IPS DF 6.9 (cell line): ENCODE results near the gene GRAP2.
"Not testable (repeated sequence)": the region's sequence is repeated elsewhere in the genome, so short reads cannot be mapped to it uniquely, and the experiment has no call there.

ENCODE experiments used
- DNase-seq: peaks from one replicate; pipeline ENCODE4 v3.0.0-alpha.2; 2013; ENCODE audit warnings: low read depth, low spot score
- H3K27ac ChIP-seq: one replicate; pipeline ENCODE4 v1.5.1; 2013; ENCODE audit warnings: low read length, control low read depth
- H3K27me3 ChIP-seq: 2 replicates; pipeline ENCODE4 v1.6.1; 2013; ENCODE audit warnings: mild to moderate bottlenecking, low read length; ENCODE audit not compliant: control insufficient read depth, insufficient read depth
- H3K36me3 ChIP-seq: 2 replicates; pipeline ENCODE4 v1.6.1; 2013; ENCODE audit warnings: low read length; ENCODE audit not compliant: control insufficient read depth, insufficient read depth
- H3K4me1 ChIP-seq: 2 replicates; pipeline ENCODE4 v1.6.1; 2013; ENCODE audit warnings: low read length; ENCODE audit not compliant: control insufficient read depth, insufficient read depth
- H3K4me3 ChIP-seq: 2 replicates; pipeline ENCODE4 v1.5.1; 2013; ENCODE audit warnings: mild to moderate bottlenecking, low read length
- H3K9me3 ChIP-seq: 2 replicates; pipeline ENCODE4 v1.6.1; 2013; ENCODE audit warnings: low read length, inconsistent platforms; ENCODE audit not compliant: control insufficient read depth, insufficient read depth
- WGBS: extraction: QIAGEN DNeasy Blood & Tissue Kit; methylation state at CpG from one replicate; pipeline ENCODE4 v1.1.7; 2013; ENCODE audit warnings: mixed read lengths, missing lambda C conversion rate; ENCODE audit not compliant: insufficient read length, insufficient coverage; 5-methylcytosine and 5-hydroxymethylcytosine counted together

The GRAP2 gene

DNA sequence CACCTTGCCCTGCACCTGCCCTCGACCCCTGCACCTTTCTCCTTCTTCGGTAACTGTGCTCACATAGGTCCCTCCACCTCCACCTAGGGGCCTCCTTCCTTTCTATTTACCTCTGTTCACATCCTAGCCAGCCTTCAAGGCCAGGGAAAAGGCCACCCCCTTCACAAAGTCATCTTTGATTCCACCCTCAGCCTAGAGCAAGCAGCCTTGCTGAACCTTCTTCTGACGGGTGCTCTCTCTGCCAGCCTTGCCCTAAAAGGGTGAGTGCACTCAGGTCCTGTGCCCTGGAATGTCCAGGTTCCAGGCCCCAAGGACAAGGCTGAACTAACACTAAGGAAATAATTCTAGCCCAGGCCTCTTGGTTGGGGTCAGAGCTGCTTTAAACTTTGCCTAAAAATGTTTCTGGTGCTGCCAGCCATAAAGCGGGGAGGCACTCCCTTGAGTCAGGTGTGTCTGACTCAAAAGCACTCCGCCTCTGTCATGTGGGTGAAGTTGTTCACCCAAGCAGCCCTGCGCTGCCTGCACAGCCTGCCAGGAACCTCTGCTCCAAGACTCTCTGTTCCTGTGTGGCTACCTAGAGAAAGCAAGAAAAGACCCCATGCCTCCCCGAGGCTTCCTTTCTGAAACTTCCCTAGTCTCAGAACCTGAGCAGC lies 84.6 kb downstream of the GRAP2 start:
- no peak for DNase-seq
- no peaks in the 10 kb centered on the region for H3K9me3 ChIP-seq
- H3K4me1 ChIP-seq: no peaks in the 10 kb centered on the region
- H3K4me3 ChIP-seq: no peak overlapping the region
- WGBS: no CpG with 5 or more reads among the region's 7 CpGs
- H3K27ac ChIP-seq: no peak overlapping the region
- no peaks in the 10 kb centered on the region for H3K27me3 ChIP-seq
- H3K36me3 ChIP-seq: no peaks in the 10 kb centered on the region

DNA sequence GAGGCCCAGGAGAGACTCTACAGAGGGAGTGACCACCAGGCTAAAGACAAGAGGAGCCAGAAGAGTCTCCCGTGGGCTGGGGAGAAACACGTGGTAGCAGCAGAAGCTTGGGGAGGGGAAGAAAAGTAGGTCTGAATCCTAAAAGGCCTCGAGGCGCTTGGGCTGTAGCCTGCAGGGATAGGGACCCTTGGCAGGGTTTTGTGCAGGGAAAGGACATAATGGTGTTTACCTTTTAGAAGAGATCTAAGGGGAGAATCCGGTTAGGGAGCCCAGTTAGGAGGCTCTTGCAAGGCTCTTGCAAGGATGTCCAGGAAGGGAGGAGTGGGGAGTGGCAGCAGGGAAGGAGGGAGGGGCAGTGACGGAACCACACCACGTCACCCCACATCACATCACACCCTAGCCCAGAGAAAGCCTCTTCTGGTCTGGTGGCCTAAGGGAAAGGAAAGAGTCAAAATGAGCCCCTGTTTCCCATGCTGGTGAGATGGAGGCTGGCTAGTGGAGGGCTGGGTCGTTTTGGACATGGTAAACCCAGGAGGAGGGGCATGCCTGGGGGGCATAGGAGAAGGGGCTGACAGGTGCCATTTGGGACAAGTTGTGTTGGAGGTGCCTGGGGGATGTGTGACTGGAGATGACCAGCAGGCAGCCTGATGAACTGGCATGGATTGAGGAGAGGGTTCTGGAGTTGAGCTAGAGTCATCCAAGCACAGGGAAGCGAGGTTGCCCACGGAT lies 87.7 kb downstream of the GRAP2 start:
- no peaks in the 10 kb centered on the region for H3K4me1 ChIP-seq
- no CpG with 5 or more reads among the region's 10 CpGs for WGBS
- no peak overlapping the region for H3K27ac ChIP-seq
- no peaks in the 10 kb centered on the region for H3K27me3 ChIP-seq
- no peak for DNase-seq
- H3K9me3 ChIP-seq: no peaks in the 10 kb centered on the region
- no peaks in the 10 kb centered on the region for H3K36me3 ChIP-seq
- no peak overlapping the region for H3K4me3 ChIP-seq

DNA sequence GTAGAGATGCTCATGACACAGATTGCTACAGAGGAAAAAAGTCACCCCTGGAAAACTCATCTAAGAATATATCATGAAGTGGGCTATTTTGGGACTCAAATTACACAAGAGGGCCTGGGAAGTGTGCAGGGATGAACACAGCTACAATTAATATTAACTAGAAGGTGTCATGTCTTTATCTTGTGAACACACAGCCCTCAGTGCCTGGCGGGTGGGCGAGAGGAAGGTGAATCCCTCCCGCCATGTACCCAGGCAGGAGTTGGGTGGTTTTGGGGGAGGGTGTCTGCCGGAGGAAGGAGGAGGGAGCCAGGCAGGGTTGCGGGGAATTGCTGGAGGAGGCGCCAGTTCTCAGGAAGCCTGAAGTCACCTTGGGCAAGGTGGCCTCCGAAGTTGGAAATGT lies 88.7 kb downstream of the GRAP2 start:
- Histone ChIP-seq H3K27ac (no peak overlapping the region), H3K36me3 (no peaks in the 10 kb centered on the region), H3K9me3 (no peaks in the 10 kb centered on the region), H3K4me3 (no peak overlapping the region), H3K27me3 (no peaks in the 10 kb centered on the region; the same call in 1 of the 2 replicates), H3K4me1 (0 out of 2 replicates have a peak, but pooled peaks cover 2% of the 10 kb centered on the region)
- no CpG with 5 or more reads among the region's 7 CpGs for WGBS
- no peak for DNase-seq

DNA sequence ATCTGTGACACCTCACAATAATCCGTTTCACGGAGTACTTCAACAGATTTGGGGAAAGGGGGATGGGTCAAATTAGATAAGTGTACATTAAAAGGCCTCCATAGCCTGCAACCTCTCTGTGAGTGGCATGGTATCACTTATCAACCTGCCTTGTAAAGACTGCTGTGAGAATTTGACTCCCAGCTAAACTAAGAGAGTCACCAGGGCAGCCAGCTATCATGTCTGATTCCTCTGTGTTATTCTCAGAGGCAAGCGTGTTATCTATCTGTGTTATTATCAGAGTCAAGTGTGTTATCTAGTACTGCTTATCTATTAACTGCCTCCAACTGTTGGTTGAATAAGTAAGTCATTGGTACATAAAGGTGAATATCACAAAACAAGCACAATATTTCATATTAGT lies 89.8 kb downstream of the GRAP2 start:
- DNase-seq: no peak
- Histone ChIP-seq H3K9me3 (no peaks in the 10 kb centered on the region), H3K4me3 (no peak overlapping the region), H3K4me1 (peaks cover 3% of the 10 kb centered on the region; the same call in 1 of the 2 replicates), H3K27me3 (no peaks in the 10 kb centered on the region; the same call in 1 of the 2 replicates), H3K36me3 (no peaks in the 10 kb centered on the region), H3K27ac (no peak overlapping the region)
- no CpG with 5 or more reads among the region's 3 CpGs for WGBS

DNA sequence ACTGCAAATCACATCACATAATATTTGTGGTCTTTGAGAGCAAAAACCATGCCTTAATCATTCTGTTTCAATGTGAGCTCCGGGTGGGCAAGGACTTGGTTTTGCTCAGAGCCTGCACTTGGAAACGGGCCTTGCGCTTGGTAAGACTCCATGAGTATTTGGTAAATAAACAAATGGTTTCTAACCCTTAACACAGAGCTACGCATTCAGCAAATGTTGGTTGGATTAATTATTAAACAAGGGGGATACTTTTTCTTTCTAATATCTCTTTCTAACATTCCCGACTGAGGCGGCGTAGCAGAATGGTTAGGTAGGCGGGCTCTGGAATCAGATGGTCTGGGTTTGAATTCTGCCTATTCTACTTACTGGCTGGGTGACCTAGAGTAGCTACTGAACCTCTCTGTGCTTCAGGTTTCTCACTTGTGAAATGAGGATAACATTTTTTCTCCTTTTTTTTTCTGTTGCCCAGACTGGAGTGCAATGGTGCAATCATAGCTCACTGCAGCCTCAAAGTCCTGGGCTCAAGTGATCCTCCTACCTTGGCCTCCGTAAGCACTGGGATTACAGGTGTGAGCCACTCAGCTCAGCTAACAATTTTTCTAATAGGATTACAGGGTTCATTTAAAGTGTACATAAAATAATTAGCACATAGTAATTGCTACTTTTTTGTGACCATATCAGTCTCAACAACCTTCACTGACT lies 90.4 kb downstream of the GRAP2 start:
- no CpG with 5 or more reads among the region's 9 CpGs for WGBS
- Histone ChIP-seq H3K4me1 (peaks cover 6% of the 10 kb centered on the region), H3K27ac (no peak overlapping the region), H3K4me3 (no peak overlapping the region), H3K36me3 (no peaks in the 10 kb centered on the region), H3K9me3 (no peaks in the 10 kb centered on the region), H3K27me3 (no peaks in the 10 kb centered on the region; the same call in 1 of the 2 replicates)
- DNase-seq: no peak

DNA sequence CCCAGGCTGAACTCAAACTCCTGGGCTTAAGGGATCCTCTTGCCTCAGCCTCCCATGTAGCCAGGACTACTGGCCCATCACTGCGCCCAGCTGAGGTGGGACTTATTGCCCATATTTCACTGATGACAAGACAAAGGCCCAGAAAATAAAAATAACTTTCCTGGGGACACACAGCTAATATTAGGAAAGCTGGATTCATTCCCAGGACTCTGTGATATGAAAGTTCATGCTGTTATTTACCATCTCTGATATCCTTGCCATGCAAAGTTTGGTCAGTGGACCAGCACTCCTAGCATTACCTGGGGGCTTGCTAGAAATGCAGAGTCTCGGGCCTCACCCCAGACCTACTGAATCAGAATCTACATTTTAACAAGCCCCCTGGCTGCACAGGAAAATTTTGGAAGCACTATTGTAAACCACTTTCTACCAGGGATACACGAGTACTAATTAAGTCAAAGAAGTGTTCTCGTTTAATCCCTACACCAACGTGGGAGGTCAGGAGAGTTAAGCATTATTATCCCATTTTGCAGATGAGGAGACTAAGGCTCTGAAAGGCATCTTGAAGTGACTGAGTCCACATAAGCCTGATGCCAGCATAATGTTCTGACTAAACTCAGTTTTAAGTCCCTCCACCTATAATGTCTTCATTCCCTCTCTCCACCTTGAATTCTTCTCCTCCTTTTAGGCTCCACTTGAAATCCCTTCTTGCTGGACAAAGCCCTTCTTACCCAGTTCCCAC lies 91.4 kb downstream of the GRAP2 start:
- no peaks in the 10 kb centered on the region; the same call in 1 of the 2 replicates for H3K27me3 ChIP-seq
- DNase-seq: no peak

DNA sequence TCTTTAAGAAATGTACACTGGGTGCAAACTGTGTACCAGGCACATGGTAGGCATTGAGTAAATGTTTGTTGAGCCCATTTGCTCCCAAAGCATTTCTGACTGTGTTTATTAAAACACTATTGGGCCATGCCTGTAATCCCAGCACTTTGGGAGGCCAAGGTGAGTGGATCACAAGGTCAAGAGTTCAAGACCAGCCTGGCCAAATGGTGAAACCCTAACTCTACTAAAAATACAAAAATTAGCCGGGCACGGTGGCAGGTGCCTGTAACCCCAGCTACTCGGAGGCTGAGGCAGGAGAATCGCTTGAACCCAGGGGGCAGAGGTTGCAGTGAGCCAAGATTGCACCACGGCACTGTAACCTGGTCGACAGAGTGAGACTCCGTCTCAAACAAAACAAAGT lies 92.0 kb downstream of the GRAP2 start:
- not testable (repeated sequence) for DNase-seq, H3K36me3 ChIP-seq, H3K9me3 ChIP-seq, H3K27ac ChIP-seq, H3K4me1 ChIP-seq, H3K27me3 ChIP-seq, H3K4me3 ChIP-seq
- WGBS: no CpG with 5 or more reads among the region's 7 CpGs

More for the DNA sequence above, 91.4 kb downstream of the GRAP2 start:
- H3K4me1 ChIP-seq: peaks cover 6% of the 10 kb centered on the region
- no CpG with 5 or more reads among the region's 5 CpGs for WGBS
- no peak overlapping the region for H3K4me3 ChIP-seq
- H3K9me3 ChIP-seq: no peaks in the 10 kb centered on the region
- H3K36me3 ChIP-seq: no peaks in the 10 kb centered on the region
- H3K27ac ChIP-seq: no peak overlapping the region

DNA sequence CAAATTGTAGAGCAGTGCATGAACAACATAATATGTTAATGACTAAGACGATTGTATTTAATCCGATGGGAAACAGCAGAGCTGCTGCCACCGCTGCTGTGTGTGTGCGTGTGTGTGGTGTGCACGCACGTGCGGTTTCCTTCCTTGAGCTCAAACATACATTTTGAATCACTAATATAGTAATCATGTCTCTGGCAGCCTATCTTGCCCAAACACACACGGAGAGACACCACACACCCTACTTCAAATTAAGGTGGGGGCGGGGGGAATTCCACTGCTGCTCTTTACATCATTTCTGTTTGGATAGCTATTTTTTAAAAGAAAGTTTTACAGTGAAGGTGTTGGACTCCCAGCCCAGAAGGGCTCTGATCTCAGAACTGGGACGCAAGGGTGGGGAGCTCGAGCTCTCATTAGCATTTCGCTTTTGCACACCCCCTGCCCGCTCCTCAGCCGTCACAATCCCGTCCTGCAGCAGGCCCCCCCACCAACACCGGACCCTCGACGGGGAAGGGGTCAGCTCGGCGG lies 93.2 kb downstream of the GRAP2 start:
- Histone ChIP-seq H3K36me3 (no peaks in the 10 kb centered on the region), H3K27ac (no peak overlapping the region), H3K4me3 (peak overlapping the region; percentile 22; the same call in 1 of the 2 replicates), H3K4me1 (peaks cover 12% of the 10 kb centered on the region), H3K27me3 (no peaks in the 10 kb centered on the region; the same call in 1 of the 2 replicates), H3K9me3 (no peaks in the 10 kb centered on the region)
- no peak for DNase-seq
- WGBS: no CpG with 5 or more reads among the region's 20 CpGs

DNA sequence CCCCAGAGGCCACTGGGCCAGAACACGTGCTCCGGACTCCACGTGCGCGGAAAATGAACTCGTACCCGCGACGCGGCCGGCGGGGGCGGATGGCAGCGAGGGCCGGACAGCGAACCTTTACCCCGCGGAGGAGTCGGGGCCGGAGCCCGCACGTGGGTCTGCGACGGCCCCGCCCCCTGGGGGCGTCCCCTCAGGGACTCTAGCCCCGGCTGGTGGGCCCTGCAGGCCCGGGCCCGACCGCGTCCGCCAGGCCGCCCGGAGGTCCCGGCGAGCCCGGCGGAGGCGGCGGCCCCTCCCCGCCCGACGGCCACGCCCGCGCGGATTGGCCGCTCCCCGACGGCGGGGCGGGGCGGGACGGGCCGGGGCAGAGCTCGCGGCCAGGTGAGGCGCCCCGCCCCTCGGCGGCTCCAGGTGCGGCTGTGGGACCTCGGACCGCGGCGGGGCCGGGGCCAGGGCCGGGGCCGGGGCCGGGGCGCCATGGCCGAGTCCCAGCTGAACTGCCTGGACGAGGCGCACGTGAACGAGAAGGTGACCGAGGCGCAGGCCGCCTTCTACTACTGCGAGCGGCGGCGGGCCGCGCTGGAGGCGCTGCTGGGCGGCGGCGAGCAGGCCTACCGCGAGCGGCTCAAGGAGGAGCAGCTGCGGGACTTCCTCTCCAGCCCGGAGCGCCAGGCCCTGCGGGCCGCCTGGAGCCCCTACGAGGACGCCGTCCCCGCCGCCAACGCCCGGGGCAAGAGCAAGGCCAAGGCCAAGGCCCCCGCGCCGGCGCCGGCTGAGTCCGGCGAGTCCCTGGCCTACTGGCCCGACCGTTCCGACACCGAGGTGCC lies 93.9 kb downstream of the GRAP2 start, which contains the start of gene FAM83F:
Gene FAM83F, plus strand, starts transcription at position 389 of the 827 bp plus-strand sequence. Its CDS starts 89 bp downstream, at position 478.
- H3K27ac ChIP-seq: no peak within 1 kb of the TSS
- no peaks in the 10 kb centered on the region; the same call in 1 of the 2 replicates for H3K27me3 ChIP-seq
- peaks cover 16% of the 10 kb centered on the region for H3K4me1 ChIP-seq
- no peak for DNase-seq
- peak within 1 kb of the TSS; percentile 74 for H3K4me3 ChIP-seq
- H3K36me3 ChIP-seq: no peaks in the 10 kb centered on the region
- no CpG with 5 or more reads among the region's 115 CpGs for WGBS
- H3K9me3 ChIP-seq: no peaks in the 10 kb centered on the region
